Measurements from ENCODE around the gene LRMDA. TPM values are rescaled to one million over a fixed set of nuclear protein-coding genes. Genes with fewer than 3 reads are reported as not detected.

Gene LRMDA
- total RNA-seq, 4 donors from 2014 or later, result 0.76 to 6.4 (median 1.3) TPM

GRCh38 chr10:76572021-76572420 lies 1140.6 kb downstream of the LRMDA start:
- intact Hi-C loops (cut with DNase I; ENCODE audit: low total_unique reads), result no loop called here
- DNase-seq (ENCODE audit: low spot score in 2 of 2), result no peak
- H3K4me3 ChIP-seq (ENCODE audit: low read depth, poor library complexity, severe bottlenecking), result no peak overlapping the region
- 75 to 76% methylated on average over 1 of the region's 1 CpG for WGBS, 2 donors
- TF ChIP-seq CTCF (IDR thresholded peaks at IDR 0.05) (no peak), POLR2A (IDR thresholded peaks at IDR 0.05) (no peak)

- WGBS, 2 donors, result 55 to 65% methylated on average over 4 of the region's 4 CpGs
- intact Hi-C loops (cut with DNase I; ENCODE audit: low total_unique reads), result no loop called here
- DNase-seq (ENCODE audit: low spot score in 2 of 2), result no peak
Measured at GRCh38 chr10:76576276-76576962, 1145.0 kb downstream of the LRMDA start.

GRCh38 chr10:76577455-76577854 lies 1146.0 kb downstream of the LRMDA start:
- DNase-seq (ENCODE audit: low spot score in 2 of 2), result no peak
- TF ChIP-seq POLR2A (IDR thresholded peaks at IDR 0.05) (no peak), CTCF (IDR thresholded peaks at IDR 0.05) (no peak)
- WGBS, 2 donors, result 84 to 91% methylated on average over 2 of the region's 2 CpGs
- H3K4me3 ChIP-seq (ENCODE audit: low read depth, poor library complexity, severe bottlenecking), result no peak overlapping the region
- intact Hi-C loops (cut with DNase I; ENCODE audit: low total_unique reads), result no loop called here

More at GRCh38 chr10:76576276-76576962, 1145.0 kb downstream of the LRMDA start:
- no peak overlapping the region for H3K4me3 ChIP-seq (ENCODE audit: low read depth, poor library complexity, severe bottlenecking)
- TF ChIP-seq CTCF (IDR thresholded peaks at IDR 0.05), result no peak
- TF ChIP-seq POLR2A (IDR thresholded peaks at IDR 0.05), result no peak

GRCh38 chr10:76581506-76582256 lies 1150.3 kb downstream of the LRMDA start:
- TF ChIP-seq CTCF (IDR thresholded peaks at IDR 0.05) (no peak), POLR2A (IDR thresholded peaks at IDR 0.05) (no peak)
- DNase-seq (ENCODE audit: low spot score in 2 of 2), result no peak
- intact Hi-C loops (cut with DNase I; ENCODE audit: low total_unique reads), result no loop called here
- 81 to 86% methylated on average over 4 of the region's 4 CpGs for WGBS, 2 donors
- H3K4me3 ChIP-seq (ENCODE audit: low read depth, poor library complexity, severe bottlenecking), result no peak overlapping the region

GRCh38 chr10:76582531-76582930 lies 1151.1 kb downstream of the LRMDA start:
- intact Hi-C loops (cut with DNase I; ENCODE audit: low total_unique reads), result no loop called here
- no peak for DNase-seq (ENCODE audit: low spot score in 2 of 2)
- H3K4me3 ChIP-seq (ENCODE audit: low read depth, poor library complexity, severe bottlenecking), result no peak overlapping the region
- TF ChIP-seq POLR2A (IDR thresholded peaks at IDR 0.05) (no peak), CTCF (IDR thresholded peaks at IDR 0.05) (no peak)
- 90 to 96% methylated on average over 1 of the region's 1 CpG for WGBS, 2 donors
